Lower lobe of right lung (tissue), 2 donors: ENCODE measurements around the gene RFTN1. TPM values are rescaled to one million over a fixed set of nuclear protein-coding genes. Genes with fewer than 3 reads are reported as not detected.

ENCODE experiments used
- ATAC-seq, 2 donors: fragments of 200-7000 bp; cut with Tn5 transposase; one replicate each; pipeline ENCODE4 v1.9.1; 2020 to 2022; ENCODE audit warnings: mild to moderate bottlenecking in 2 of 2, moderate library complexity in 2 of 2
- DNase-seq: peaks from one replicate; pipeline ENCODE4 v3.0.0-alpha.2; 2020
- H3K27ac ChIP-seq: fragments of 200-600 bp; one replicate; pipeline ENCODE4 v1.8.0; 2022
- H3K27me3 ChIP-seq: fragments of 200-600 bp; one replicate; pipeline ENCODE4 v1.8.0; 2022; ENCODE audit warnings: low read depth
- H3K36me3 ChIP-seq: fragments of 200-600 bp; one replicate; pipeline ENCODE4 v1.8.0; 2022; ENCODE audit warnings: mild to moderate bottlenecking
- H3K4me1 ChIP-seq: fragments of 200-600 bp; one replicate; pipeline ENCODE4 v1.8.0; 2022
- H3K4me3 ChIP-seq: fragments of 200-600 bp; one replicate; pipeline ENCODE4 v1.8.0; 2022; ENCODE audit warnings: mild to moderate bottlenecking
- H3K9me3 ChIP-seq: fragments of 200-600 bp; one replicate; pipeline ENCODE4 v1.8.0; 2022
- CTCF ChIP-seq: fragments of 200-600 bp; IDR thresholded peaks from one replicate; pipeline ENCODE4 v1.8.0; 2022; ENCODE audit warnings: antibody characterized with exemption, mild to moderate bottlenecking
- intact Hi-C: fragments of 100-400 bp; cut with DNase I; formaldehyde crosslinking; loops from one replicate; pipeline ENCODE4 v1.11.0; 2022
- total RNA-seq: library from RNA; stranded (reverse); fragmentation: NEBNext Ultra II Directional; extraction: Animal tissue kit (Norgen Biotek cat#: 25700); gene quantifications from one replicate; pipeline ENCODE4 v1.2.1, GENCODE V29; 2021
- donor health status: DM: no; HTN: yes; CAD: no; lungs with severe emphysema.

The RFTN1 gene
- total RNA-seq, 1 donor from 2014 or later, result 58.2 TPM

- H3K9me3 ChIP-seq, result no peaks in the 10 kb centered on the region
- no peak for TF ChIP-seq CTCF
- H3K4me3 ChIP-seq, result no peak overlapping the region
- H3K27ac ChIP-seq, result no peak overlapping the region
- ATAC-seq (no peak), DNase-seq (no peak)
- no peaks in the 10 kb centered on the region for H3K27me3 ChIP-seq
- intact Hi-C loops, result no loop called here
- H3K36me3 ChIP-seq, result peaks cover 59% of the 10 kb centered on the region
- H3K4me1 ChIP-seq, result peaks cover 11% of the 10 kb centered on the region
Measured at GRCh38 chr3:16272588-16272987, 240.9 kb downstream of the RFTN1 start.

DNA sequence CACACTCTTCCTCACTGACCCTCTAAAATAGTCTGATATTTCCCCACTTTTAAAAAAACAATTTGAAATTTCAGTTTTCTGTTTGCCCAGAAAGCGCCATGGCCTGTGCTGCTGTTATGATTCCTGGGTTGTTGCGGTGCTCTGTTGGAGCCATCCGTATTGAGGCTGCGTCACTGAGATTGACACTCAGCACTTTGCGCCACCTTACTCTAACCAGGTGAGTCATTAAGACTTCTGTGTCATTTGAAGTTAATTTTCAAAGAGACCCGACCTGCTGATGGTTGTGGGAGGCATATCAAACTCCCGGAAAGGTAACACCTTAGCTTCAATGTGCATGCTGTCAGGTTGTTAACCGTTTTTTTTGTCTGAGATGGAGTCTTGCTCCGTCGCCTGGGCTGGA lies 242.6 kb downstream of the RFTN1 start:
- Histone ChIP-seq H3K27ac (no peak overlapping the region), H3K27me3 (no peaks in the 10 kb centered on the region), H3K9me3 (no peaks in the 10 kb centered on the region), H3K36me3 (peaks cover 55% of the 10 kb centered on the region), H3K4me1 (peaks cover 25% of the 10 kb centered on the region), H3K4me3 (no peak overlapping the region)
- DNase-seq (no peak), ATAC-seq (no peak)
- intact Hi-C loops, result no loop called here
- no peak for TF ChIP-seq CTCF

GRCh38 chr3:16266714-16267113 lies 246.8 kb downstream of the RFTN1 start:
- DNase-seq (no peak), ATAC-seq (no peak)
- peaks cover 28% of the 10 kb centered on the region for H3K36me3 ChIP-seq
- no peaks in the 10 kb centered on the region for H3K27me3 ChIP-seq
- intact Hi-C loops, result loop anchor here (5.0 kb wide), 1 partner anchor 286 kb away; no protein-coding TSS in a partner anchor
- no peaks in the 10 kb centered on the region for H3K9me3 ChIP-seq
- TF ChIP-seq CTCF, result no peak
- H3K27ac ChIP-seq, result no peak overlapping the region
- H3K4me3 ChIP-seq, result no peak overlapping the region
- H3K4me1 ChIP-seq, result peaks cover 51% of the 10 kb centered on the region

Other genes starting within 250 kb of the RFTN1 start
- 29.0 TPM for gene DPH3, start 248.8 kb downstream of the RFTN1 start, total RNA-seq
- 13.1 TPM for gene OXNAD1, start 248.5 kb downstream of the RFTN1 start, total RNA-seq
- not detected for gene DAZL, start 91.7 kb upstream of the RFTN1 start, total RNA-seq